Measurements from ENCODE around the gene STRIP2. TPM values are rescaled to one million over a fixed set of nuclear protein-coding genes. Genes with fewer than 3 reads are reported as not detected.
A peak's percentile ranks its signal among the peaks of the same experiment; 100 is the strongest.

STRIP2 gene
- total and polyA plus RNA-seq, 2 experiments from 2014 or later = 0.83 to 1.1 TPM

DNA sequence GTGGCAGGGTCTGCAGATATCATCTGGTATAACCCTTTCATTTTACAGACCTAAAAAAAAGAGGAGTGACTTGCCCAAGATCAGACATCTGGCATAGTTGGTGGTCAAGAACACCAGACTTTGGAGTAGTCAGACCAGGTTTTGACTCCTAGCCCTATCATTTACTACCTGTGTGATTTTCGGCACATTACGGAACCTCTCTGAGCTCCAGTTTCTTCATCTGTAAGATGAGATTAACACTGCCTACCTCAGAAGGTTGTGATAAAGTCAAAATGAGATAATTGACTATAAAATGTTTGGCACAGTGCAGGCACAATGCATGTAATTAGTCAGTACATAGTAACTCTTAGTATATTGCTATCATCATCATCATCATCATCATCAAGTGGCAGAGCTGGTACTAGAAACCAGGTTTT is 1.2 kb downstream of the STRIP2 start:
- no peak for DNase-seq (ENCODE audit: low spot score)
- no peak for TF ChIP-seq EZH2 (IDR thresholded peaks at IDR 0.05; ENCODE audit: borderline replicate concordance)
- TF ChIP-seq EZH2phosphoT487 (IDR thresholded peaks at IDR 0.05; ENCODE audit: low read depth, severe bottlenecking, unreplicated experiment) = no peak
- TF ChIP-seq, protein P1, sequence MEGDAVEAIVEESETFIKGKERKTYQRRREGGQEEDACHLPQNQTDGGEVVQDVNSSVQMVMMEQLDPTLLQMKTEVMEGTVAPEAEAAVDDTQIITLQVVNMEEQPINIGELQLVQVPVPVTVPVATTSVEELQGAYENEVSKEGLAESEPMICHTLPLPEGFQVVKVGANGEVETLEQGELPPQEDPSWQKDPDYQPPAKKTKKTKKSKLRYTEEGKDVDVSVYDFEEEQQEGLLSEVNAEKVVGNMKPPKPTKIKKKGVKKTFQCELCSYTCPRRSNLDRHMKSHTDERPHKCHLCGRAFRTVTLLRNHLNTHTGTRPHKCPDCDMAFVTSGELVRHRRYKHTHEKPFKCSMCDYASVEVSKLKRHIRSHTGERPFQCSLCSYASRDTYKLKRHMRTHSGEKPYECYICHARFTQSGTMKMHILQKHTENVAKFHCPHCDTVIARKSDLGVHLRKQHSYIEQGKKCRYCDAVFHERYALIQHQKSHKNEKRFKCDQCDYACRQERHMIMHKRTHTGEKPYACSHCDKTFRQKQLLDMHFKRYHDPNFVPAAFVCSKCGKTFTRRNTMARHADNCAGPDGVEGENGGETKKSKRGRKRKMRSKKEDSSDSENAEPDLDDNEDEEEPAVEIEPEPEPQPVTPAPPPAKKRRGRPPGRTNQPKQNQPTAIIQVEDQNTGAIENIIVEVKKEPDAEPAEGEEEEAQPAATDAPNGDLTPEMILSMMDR (IDR thresholded peaks at IDR 0.05; ENCODE audit: poor library complexity) = no peak

GRCh38 chr7:129436335-129436923 is 2.2 kb downstream of the STRIP2 start:
- TF ChIP-seq EZH2 (IDR thresholded peaks at IDR 0.05; ENCODE audit: borderline replicate concordance) (no peak), EZH2phosphoT487 (IDR thresholded peaks at IDR 0.05; ENCODE audit: low read depth, severe bottlenecking, unreplicated experiment) (no peak)
- TF ChIP-seq, protein P1 (IDR thresholded peaks at IDR 0.05; ENCODE audit: poor library complexity) = no peak
- H3K4me2 ChIP-seq = no peak overlapping the region
- H3K36me3 ChIP-seq (replicated peaks; ENCODE audit: insufficient read depth, low read depth) = no peaks in the 10 kb centered on the region
- H3K4me3 ChIP-seq = no peak overlapping the region
- peaks cover 10% of the 10 kb centered on the region for H3K4me1 ChIP-seq (ENCODE audit: insufficient read depth)
- peaks cover 22% of the 10 kb centered on the region for H3K27me3 ChIP-seq
- no peaks in the 10 kb centered on the region for H3K79me2 ChIP-seq
- H4K20me1 ChIP-seq (ENCODE audit: insufficient read depth, poor library complexity, severe bottlenecking) = no peaks in the 10 kb centered on the region
- no peaks in the 10 kb centered on the region for H3K9me2 ChIP-seq (replicated peaks; ENCODE audit: insufficient read depth)
- no peak for DNase-seq (ENCODE audit: low spot score)
- H2AFZ ChIP-seq = no peak overlapping the region
- no peak overlapping the region for H3K27ac ChIP-seq
- no peaks in the 10 kb centered on the region for H3K9me3 ChIP-seq (ENCODE audit: low read depth)
- 88% methylated on average over 5 of the region's 5 CpGs for WGBS (ENCODE audit: low lambda C conversion rate, missing lambda C conversion rate)

More for the DNA sequence above, 1.2 kb downstream of the STRIP2 start:
- Histone ChIP-seq H3K27me3 (peaks cover 22% of the 10 kb centered on the region), H3K9me2 (replicated peaks; ENCODE audit: insufficient read depth) (no peaks in the 10 kb centered on the region), H3K4me3 (no peak overlapping the region), H3K27ac (no peak overlapping the region), H3K4me2 (peak overlapping the region; percentile 99), H3K4me1 (ENCODE audit: insufficient read depth) (peaks cover 10% of the 10 kb centered on the region), H4K20me1 (ENCODE audit: insufficient read depth, poor library complexity, severe bottlenecking) (no peaks in the 10 kb centered on the region), H3K9me3 (ENCODE audit: low read depth) (no peaks in the 10 kb centered on the region), H3K36me3 (replicated peaks; ENCODE audit: insufficient read depth, low read depth) (no peaks in the 10 kb centered on the region), H2AFZ (peak overlapping the region; percentile 94), H3K79me2 (no peaks in the 10 kb centered on the region)
- 87% methylated on average over 2 of the region's 2 CpGs for WGBS (ENCODE audit: low lambda C conversion rate, missing lambda C conversion rate)

- Histone ChIP-seq H4K20me1 (ENCODE audit: insufficient read depth, poor library complexity, severe bottlenecking) (no peaks in the 10 kb centered on the region), H3K4me3 (no peak overlapping the region), H3K27ac (no peak overlapping the region), H3K4me1 (ENCODE audit: insufficient read depth) (peaks cover 10% of the 10 kb centered on the region), H3K79me2 (no peaks in the 10 kb centered on the region), H2AFZ (no peak overlapping the region), H3K27me3 (peaks cover 22% of the 10 kb centered on the region), H3K36me3 (replicated peaks; ENCODE audit: insufficient read depth, low read depth) (no peaks in the 10 kb centered on the region), H3K9me3 (ENCODE audit: low read depth) (no peaks in the 10 kb centered on the region), H3K9me2 (replicated peaks; ENCODE audit: insufficient read depth) (no peaks in the 10 kb centered on the region), H3K4me2 (no peak overlapping the region)
- no peak for DNase-seq (ENCODE audit: low spot score)
- WGBS (ENCODE audit: low lambda C conversion rate, missing lambda C conversion rate) = 94% methylated on average over 5 of the region's 5 CpGs
- TF ChIP-seq, protein P1 (IDR thresholded peaks at IDR 0.05; ENCODE audit: poor library complexity) = no peak
- no peak for TF ChIP-seq EZH2 (IDR thresholded peaks at IDR 0.05; ENCODE audit: borderline replicate concordance)
- no peak for TF ChIP-seq EZH2phosphoT487 (IDR thresholded peaks at IDR 0.05; ENCODE audit: low read depth, severe bottlenecking, unreplicated experiment)
These were observed 3.0 kb downstream of the STRIP2 start for GRCh38 chr7:129437190-129437589.
